SK-MEL-5 (cell line): ENCODE measurements around the gene SNX21. TPM values are rescaled to one million over a fixed set of nuclear protein-coding genes. Genes with fewer than 3 reads are reported as not detected.
"Not testable (repeated sequence)": the region's sequence is repeated elsewhere in the genome, so short reads cannot be mapped to it uniquely, and the experiment has no call there.

Experiments used
- DNase-seq: peaks from one replicate; pipeline ENCODE4 v3.0.0-alpha.2; 2016; ENCODE audit warnings: low read depth, low spot score
- in situ Hi-C: cut with HindIII; loops from 2 replicates; pipeline ENCODE4 v1.10.0; 2016; ENCODE audit warnings: low sequenced_read_pairs, high pct_unique_total_duplicates, low pct_unique_long_range_greater_than_20kb
- total RNA-seq: library from RNA; depleted of rRNA; stranded (reverse); fragments of >200 nt; shearing (Covaris generic); gene quantifications from 2 replicates; pipeline ENCODE4 v1.2.3, GENCODE V29; 2014

SNX21 gene
- total RNA-seq, 1 experiment from 2014 or later = 25.5 TPM

DNA sequence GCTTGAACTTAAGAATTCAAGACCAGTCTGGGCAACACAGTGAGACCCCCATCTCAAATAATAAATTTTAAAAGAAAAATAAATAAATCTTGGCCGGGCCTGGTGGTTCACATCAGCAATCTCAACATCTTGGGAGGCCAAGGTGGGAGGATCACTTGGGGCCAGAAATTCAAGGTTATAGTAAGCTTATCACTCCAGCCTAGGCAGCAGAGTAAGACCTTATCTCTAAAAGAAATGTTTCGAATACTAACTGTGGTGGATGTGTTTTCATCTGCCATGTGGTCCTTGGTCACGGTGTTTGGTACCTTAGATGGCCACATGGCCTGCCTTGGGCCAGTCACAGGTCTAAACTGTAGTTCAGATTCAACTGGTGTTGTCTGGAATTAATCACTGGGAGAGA lies 15.4 kb upstream of the SNX21 start:
- in situ Hi-C loops = no loop called here
- DNase-seq = no peak

DNA sequence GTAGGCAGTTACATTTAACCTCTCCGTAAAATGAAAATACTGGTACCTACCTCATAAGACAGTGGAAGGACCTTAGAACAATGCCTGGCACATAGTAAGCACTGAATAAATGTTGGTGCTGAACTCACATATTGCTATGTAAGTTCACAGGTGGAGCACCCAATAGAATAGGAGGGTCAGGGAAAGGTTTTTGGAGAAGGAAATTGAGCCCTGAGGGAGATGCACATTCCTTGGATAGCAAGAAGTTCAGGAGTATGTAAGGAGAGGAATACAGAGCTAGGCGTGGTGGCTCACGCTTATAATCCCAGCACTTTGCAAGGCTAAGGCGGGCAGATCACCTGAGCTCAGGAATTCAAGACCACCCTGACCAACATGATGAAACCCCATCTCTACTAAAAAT lies 14.1 kb upstream of the SNX21 start:
- in situ Hi-C loops = no loop called here
- DNase-seq = no peak

- in situ Hi-C loops = no loop called here
- no peak for DNase-seq
Observed at GRCh38 chr20:45821947-45822346, 11.7 kb upstream of the SNX21 start.

DNA sequence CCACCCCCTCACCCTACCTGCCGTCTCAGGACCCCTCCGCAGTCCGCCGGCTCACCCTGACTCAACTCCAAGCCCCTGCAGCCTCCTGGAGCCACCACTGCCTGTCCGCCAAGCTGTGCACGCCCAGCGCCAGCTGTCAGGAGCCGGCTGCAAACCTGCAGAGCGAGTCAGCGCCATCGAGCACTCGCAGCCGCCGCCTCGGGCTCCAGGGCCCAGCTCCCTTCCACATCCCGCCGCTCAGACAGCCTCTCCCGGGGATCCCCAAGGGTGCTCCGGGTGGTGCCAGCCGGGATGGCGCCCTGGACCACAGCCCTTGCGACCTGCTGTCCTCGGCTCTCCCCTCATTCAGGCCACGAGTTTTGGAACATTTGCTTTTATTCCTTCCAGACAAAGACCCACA lies 10.7 kb upstream of the SNX21 start:
- in situ Hi-C loops = no loop called here
- DNase-seq = no peak

DNA sequence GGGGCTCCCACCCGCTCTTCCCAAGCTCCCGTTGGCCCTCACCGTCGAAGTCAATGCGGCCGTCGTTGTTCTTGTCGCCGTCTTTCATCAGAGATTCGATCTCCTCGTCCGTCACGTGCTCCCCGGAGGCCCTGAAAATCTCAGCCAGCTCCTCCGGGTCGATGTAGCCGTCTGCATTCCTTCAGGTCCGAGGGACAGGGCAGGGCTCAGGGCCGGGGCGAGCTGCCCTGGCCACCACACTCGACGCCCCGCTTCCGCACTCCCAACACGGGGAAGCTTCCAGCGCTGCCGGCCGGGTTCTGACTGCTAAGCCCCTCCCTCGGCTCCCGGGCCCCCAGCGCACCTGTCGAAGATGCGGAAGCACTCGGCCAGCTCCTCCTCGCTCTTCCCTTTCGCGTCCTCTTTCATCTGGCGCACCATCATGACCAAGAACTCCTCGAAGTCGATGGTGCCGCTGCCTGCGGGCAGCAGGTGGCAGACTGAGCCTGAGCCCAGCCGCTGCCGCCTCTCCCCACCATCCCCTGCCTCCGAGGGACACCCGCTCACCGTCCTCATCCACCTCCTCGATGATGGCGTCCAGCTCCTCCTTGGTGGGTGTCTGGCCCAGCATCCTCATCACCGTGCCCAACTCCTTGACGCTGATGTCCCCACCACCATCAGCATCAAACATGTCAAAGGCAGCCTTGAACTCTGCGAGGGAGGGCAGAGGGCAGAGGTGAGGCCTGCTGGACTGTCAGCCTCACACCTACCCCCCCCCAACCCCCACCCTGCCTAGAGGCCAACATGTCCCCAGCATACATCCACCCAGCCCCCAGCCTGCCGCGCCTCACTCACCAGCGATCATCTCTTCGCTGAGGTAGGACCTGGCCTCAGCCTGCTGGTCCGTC lies 9.4 kb upstream of the SNX21 start:
- DNase-seq = no peak
- in situ Hi-C loops = no loop called here

DNA sequence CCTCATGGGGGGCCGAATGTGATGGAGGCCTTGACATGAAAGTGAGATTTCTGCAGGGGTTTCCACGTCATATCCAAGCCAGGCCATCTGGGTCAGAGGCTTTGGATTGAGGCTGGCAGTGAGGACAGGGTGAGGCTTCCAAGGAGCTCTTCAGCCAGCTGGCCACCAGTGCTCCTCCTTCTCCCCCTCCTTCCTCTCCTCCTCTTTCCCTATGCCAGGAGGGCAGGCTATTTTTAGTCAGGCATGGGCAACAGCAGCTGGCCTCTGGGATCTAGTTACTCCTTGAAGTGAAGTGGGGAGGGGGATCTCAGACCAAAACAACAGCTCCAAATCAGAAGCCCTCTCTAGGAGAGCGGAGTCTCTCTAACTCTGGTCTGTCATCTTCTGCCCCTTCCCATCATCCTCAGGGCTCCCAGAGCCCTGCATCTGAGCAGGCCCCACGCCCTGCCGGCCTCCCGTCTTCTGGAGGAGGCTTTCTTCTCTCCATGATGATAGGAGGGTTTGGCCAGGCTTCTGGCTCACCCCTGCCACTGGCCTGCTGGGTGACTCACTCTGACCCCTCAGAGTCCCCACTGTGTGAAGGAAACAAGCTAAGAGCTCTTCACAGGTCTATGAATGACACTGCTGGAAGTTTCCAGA lies 7.1 kb upstream of the SNX21 start:
- in situ Hi-C loops = no loop called here
- no peak for DNase-seq

- in situ Hi-C loops = no loop called here
- no peak for DNase-seq
Observed at GRCh38 chr20:45827030-45827652, 6.5 kb upstream of the SNX21 start, which contains the start of gene TNNC2. Gene TNNC2, minus strand, starts transcription at chr20:45827312. Its CDS starts 64 bp downstream, at chr20:45827248.

- no peak for DNase-seq
- in situ Hi-C loops = no loop called here
Observed at GRCh38 chr20:45827712-45828111, 5.9 kb upstream of the SNX21 start.

DNA sequence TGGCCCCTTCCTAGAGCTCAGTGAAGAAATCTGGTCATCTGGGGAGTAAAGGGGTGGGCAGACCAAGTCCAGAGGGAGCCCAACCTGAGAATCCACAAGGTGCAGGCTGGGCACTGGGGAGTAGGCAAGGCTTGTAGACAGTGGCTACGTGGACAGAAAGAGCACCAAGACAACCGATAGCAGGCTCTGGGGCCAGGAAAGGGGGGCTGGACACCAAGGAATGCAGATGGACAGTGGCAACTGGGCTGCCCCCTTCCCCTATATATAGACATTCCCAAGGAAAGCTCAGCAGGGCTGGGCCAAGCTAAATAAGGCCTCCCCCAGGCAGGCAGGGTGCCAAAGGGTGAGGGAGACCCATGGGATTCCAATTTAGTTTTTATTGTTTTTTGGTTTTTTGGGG lies 5.0 kb upstream of the SNX21 start:
- in situ Hi-C loops = no loop called here
- DNase-seq = no peak

GRCh38 chr20:45829673-45830106 lies 3.9 kb upstream of the SNX21 start:
- DNase-seq, in situ Hi-C loops: not testable (repeated sequence)

DNA sequence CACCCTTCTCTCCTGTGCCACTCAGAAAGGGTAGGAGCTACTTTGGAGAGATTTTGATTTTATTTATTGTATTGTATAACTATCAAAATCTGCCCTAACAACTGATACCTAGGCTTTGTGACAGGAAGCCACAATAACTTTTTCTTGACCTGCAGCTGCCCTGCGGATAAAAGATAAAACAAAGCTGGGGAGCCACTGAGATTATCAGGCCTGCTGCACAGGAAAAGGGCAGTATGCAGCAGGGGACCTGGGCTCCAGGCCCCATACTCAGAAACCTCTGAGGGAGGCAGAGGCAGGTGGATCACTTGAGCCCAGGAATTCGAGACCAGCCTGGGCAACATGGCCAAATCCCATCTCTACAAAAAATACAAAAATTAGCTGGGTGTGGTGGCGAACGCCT lies 980 bp upstream of the SNX21 start:
- in situ Hi-C loops = no loop called here
- DNase-seq = no peak

GRCh38 chr20:45833883-45834796 lies 541 bp downstream of the SNX21 start:
- peak; percentile 60 for DNase-seq
- in situ Hi-C loops = no loop called here

GRCh38 chr20:45834797-45835161 lies 1.2 kb downstream of the SNX21 start:
- no peak for DNase-seq
- in situ Hi-C loops = no loop called here

GRCh38 chr20:45835329-45835765 lies 1.7 kb downstream of the SNX21 start:
- DNase-seq = no peak
- in situ Hi-C loops = no loop called here

DNA sequence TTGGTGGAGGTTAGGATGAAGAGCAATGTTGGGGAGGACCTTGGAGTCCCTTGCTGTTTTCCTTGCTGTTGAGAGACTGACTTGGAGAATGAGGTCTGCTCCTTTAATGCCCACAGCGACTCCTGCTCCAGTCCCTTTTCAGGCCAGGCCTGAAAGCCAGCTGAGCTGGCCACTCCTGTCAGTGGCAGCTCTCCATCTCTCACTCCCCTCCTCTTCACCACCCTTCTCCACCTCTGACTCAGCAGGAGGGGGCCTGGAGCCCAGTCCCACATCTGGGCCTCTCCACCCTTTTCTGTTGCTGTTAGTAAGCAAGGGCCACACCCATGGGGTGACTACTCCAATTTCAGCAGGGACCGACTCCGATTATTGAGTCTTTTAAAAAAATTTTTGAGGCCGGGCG lies 2.2 kb downstream of the SNX21 start:
- in situ Hi-C loops = no loop called here
- no peak for DNase-seq

DNA sequence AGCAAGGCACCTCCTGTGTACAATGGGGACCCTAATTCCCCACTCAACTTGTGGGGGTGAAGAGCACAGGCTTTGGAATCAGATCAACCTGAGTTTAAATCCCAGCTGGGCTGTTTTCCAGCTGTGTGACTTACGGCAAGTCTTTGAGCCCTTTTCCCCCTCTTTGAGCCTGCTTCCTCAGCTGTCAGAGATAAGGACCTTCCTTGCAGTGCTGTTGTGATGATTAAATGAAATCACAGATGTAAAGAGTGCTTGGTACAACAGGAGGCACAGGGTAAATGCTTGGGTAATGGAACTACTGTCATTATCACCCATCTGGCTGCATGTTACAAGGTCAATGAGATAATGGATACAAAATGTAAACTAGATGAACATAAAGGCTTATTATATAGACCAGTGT lies 3.2 kb downstream of the SNX21 start:
- in situ Hi-C loops = no loop called here
- no peak for DNase-seq

GRCh38 chr20:45840700-45841198 lies 7.2 kb downstream of the SNX21 start:
- no peak for DNase-seq
- in situ Hi-C loops = no loop called here
